Activated B cell treated with CpG ODN at 0.5 μM for 24 hours (primary cell): ENCODE measurements around the gene CNNM2. TPM values are rescaled to one million over a fixed set of nuclear protein-coding genes. Genes with fewer than 3 reads are reported as not detected.
A peak's percentile ranks its signal among the peaks of the same experiment; 100 is the strongest.

Source experiments
- ATAC-seq: fragments of 200-7000 bp; cut with Tn5 transposase; one replicate; pipeline ENCODE4 v1.10.0; 2021; ENCODE audit warnings: low read depth, mild to moderate bottlenecking, moderate library complexity
- CTCF ChIA-PET: fragments of 350-600 bp; sonication (Branson Sonifier 250); formaldehyde crosslinking; loops from one replicate; lab custom pipeline; 2021; ENCODE audit warnings: antibody characterized with exemption; lab: Charles Lee
- POLR2A ChIA-PET: fragments of 350-600 bp; sonication (Branson Sonifier 250); formaldehyde crosslinking; loops from one replicate; lab custom pipeline; 2021; ENCODE audit warnings: antibody characterized with exemption; lab: Charles Lee
- DNase-seq: peaks from one replicate; pipeline ENCODE4 v3.0.0; 2022
- H3K27ac Mint-ChIP-seq: one replicate; pipeline ENCODE4 v1.8.0; 2020; ENCODE audit warnings: mixed read lengths
- H3K27me3 Mint-ChIP-seq: one replicate; pipeline ENCODE4 v1.8.0; 2021; ENCODE audit warnings: mixed read lengths
- H3K36me3 Mint-ChIP-seq: one replicate; pipeline ENCODE4 v1.8.0; 2021; ENCODE audit warnings: low read depth, mixed read lengths
- H3K4me1 Mint-ChIP-seq: one replicate; pipeline ENCODE4 v1.8.0; 2021; ENCODE audit warnings: mixed read lengths
- H3K4me3 Mint-ChIP-seq: one replicate; pipeline ENCODE4 v1.8.0; 2020; ENCODE audit warnings: mild to moderate bottlenecking, mixed read lengths
- H3K9me3 Mint-ChIP-seq: one replicate; pipeline ENCODE4 v1.8.0; 2020; ENCODE audit warnings: mixed read lengths
- intact Hi-C: fragments of 100-400 bp; cut with micrococcal nuclease; formaldehyde crosslinking; loops from one replicate; pipeline ENCODE4 v1.15.1; 2024
- total RNA-seq: library from RNA; stranded (reverse); gene quantifications from 2 replicates; pipeline ENCODE4 v1.2.3, GENCODE V29; 2022
- TF ChIP-seq, protein P1 (sequence below): fragments of 200-600 bp; IDR thresholded peaks from one replicate; pipeline ENCODE4 v1.8.0; 2022; ENCODE audit warnings: antibody characterized with exemption, mild to moderate bottlenecking

Gene CNNM2
- total RNA-seq = 5.5 and 7.3 TPM in 2 replicates

GRCh38 chr10:102917962-102918816 lies at the start of gene CNNM2:
Gene CNNM2 (plus strand): TSS chr10:102918294. CDS start chr10:102918481, 187 bp downstream.
- Mint-ChIP-seq H3K27ac (peak within 1 kb of the TSS; percentile 93), H3K36me3 (peaks cover 2% of the 10 kb centered on the region), H3K4me1 (peaks cover 45% of the 10 kb centered on the region), H3K27me3 (peaks cover 10% of the 10 kb centered on the region), H3K9me3 (no peaks in the 10 kb centered on the region), H3K4me3 (peak within 1 kb of the TSS; percentile 96)
- CTCF ChIA-PET = interaction anchor here (0.7 to 6.7 kb wide), 13 partner anchors 15 to 498 kb away, joined by 3 to 84 read pairs (median 3); partner anchors contain the start of genes AS3MT, NT5C2, RPEL1 and SFXN2
- POLR2A ChIA-PET = interaction anchor here (0.6 to 1.8 kb wide), 13 partner anchors 146 to 728 kb away, joined by 3 to 13 read pairs (median 5); partner anchors contain the start of genes ARL3, NT5C2, PCGF6 and SFXN2
- TF ChIP-seq, protein P1, sequence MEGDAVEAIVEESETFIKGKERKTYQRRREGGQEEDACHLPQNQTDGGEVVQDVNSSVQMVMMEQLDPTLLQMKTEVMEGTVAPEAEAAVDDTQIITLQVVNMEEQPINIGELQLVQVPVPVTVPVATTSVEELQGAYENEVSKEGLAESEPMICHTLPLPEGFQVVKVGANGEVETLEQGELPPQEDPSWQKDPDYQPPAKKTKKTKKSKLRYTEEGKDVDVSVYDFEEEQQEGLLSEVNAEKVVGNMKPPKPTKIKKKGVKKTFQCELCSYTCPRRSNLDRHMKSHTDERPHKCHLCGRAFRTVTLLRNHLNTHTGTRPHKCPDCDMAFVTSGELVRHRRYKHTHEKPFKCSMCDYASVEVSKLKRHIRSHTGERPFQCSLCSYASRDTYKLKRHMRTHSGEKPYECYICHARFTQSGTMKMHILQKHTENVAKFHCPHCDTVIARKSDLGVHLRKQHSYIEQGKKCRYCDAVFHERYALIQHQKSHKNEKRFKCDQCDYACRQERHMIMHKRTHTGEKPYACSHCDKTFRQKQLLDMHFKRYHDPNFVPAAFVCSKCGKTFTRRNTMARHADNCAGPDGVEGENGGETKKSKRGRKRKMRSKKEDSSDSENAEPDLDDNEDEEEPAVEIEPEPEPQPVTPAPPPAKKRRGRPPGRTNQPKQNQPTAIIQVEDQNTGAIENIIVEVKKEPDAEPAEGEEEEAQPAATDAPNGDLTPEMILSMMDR = no peak
- ATAC-seq (peak; percentile 89), DNase-seq (peak; percentile 96)
- intact Hi-C loops = loop anchor here (1.0 to 5.0 kb wide), 14 partner anchors 64 to 567 kb away; partner anchors contain the start of genes ARL3, ATP5MK, BORCS7 and NT5C2

GRCh38 chr10:102868911-102869257 lies 49.2 kb upstream of the CNNM2 start:
- Mint-ChIP-seq H3K27ac (no peak overlapping the region), H3K27me3 (peaks cover 22% of the 10 kb centered on the region), H3K9me3 (no peaks in the 10 kb centered on the region), H3K4me1 (peaks cover 16% of the 10 kb centered on the region), H3K36me3 (peaks cover 8% of the 10 kb centered on the region), H3K4me3 (peak overlapping the region; percentile 64)
- ChIA-PET POLR2A (no interaction called here), CTCF (interaction anchor here (1.2 kb wide), 1 partner anchor 34 kb away, joined by 3 read pairs; no protein-coding TSS in a partner anchor)
- intact Hi-C loops = no loop called here
- no peak for DNase-seq
- ATAC-seq = no peak
- TF ChIP-seq, protein P1 = no peak

DNA sequence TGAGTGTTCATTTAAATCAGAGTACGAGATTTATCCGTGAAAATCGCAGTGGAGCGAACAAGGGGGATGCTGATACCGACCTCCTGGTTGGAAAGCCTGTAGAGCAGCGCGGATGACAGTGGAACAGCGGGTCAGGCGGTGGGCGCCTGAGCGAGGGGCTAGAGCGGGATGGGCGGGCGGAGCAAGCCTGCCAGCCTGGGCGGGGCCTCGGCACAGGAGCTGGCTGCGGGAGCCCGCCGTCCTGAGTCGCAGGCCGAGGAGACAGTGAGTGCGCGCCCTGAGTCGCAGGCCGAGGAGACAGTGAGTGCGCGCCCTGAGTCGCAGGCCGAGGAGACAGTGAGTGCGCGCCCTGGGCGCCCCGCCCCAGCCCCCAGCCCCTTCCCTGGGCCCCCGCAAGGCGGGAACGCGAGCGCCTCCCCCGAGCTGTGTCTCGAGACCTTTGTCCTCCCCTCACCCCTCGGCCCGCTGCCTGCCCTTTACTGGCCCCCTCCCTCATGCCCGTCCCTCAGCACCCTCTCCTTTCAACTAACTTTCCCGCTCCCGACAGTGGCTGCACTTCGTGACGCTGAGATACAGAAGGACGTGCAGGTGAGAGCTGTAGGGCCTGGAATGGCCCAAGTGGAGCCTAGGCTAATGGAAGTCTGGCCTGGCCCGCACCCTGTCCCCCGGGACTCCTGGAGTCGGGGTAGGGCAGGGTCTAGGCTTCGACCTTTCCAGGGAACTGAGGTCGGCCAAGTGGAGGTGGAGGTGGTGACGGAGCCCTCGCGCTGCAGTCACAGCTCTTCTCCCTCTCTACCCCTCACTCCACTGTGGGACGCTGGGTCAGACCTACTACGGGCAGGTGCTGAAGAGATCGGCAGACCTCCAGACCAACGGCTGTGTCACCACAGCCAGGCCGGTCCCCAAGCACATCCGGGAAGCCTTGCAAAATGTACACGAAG lies 48.6 kb upstream of the CNNM2 start, which contains the start of gene AS3MT:
Gene AS3MT, plus strand, starts transcription at position 213 of the 941 bp plus-strand sequence. Its CDS starts 123 bp downstream, at position 336.
- Mint-ChIP-seq H3K4me3 (peak within 1 kb of the TSS; percentile 68), H3K4me1 (peaks cover 16% of the 10 kb centered on the region), H3K27me3 (peaks cover 26% of the 10 kb centered on the region), H3K27ac (no peak within 1 kb of the TSS), H3K36me3 (peaks cover 6% of the 10 kb centered on the region), H3K9me3 (no peaks in the 10 kb centered on the region)
- no peak for DNase-seq
- POLR2A ChIA-PET = no interaction called here
- ATAC-seq = peak; percentile 66
- CTCF ChIA-PET = interaction anchor here (1.0 to 1.2 kb wide), 2 partner anchors 34 to 48 kb away, joined by 3 read pairs; partner anchors contain the start of gene CNNM2
- TF ChIP-seq, protein P1 = no peak
- intact Hi-C loops = no loop called here

DNA sequence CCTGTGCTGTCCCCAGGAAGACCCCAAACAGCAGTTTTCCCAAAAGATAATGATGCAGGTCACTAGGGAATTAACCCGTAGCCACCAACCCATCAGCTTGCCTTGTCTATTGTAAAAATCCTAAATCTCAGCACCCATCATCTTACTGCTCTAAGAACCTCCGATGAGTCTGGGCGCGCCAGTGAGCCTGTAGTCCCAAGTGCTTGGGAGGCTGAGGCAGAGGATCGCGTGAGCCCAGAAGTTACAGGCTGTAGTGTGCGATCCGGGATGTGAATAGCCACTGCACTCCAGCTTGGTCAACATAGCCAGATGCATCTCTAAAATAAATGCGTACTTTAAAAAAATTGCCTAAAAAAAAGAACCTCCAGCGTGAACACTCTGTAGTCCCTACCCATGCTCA lies 47.9 kb upstream of the CNNM2 start:
- peaks cover 26% of the 10 kb centered on the region for H3K27me3 Mint-ChIP-seq
- TF ChIP-seq, protein P1 = no peak
- ATAC-seq (no peak), DNase-seq (no peak)
- no peak overlapping the region for H3K27ac Mint-ChIP-seq
- H3K4me3 Mint-ChIP-seq = peak overlapping the region; percentile 68
- H3K9me3 Mint-ChIP-seq = no peaks in the 10 kb centered on the region
- ChIA-PET CTCF (interaction anchor here (1.0 kb wide), 1 partner anchor 48 kb away, joined by 3 read pairs; the partner anchor contains the start of gene CNNM2), POLR2A (no interaction called here)
- peaks cover 4% of the 10 kb centered on the region for H3K36me3 Mint-ChIP-seq
- intact Hi-C loops = no loop called here
- peaks cover 16% of the 10 kb centered on the region for H3K4me1 Mint-ChIP-seq
